OCI-LY7 (cell line): Measurements from ENCODE around the gene CELF6. TPM values are rescaled to one million over a fixed set of nuclear protein-coding genes. Genes with fewer than 3 reads are reported as not detected.
A peak's percentile ranks its signal among the peaks of the same experiment; 100 is the strongest.

ENCODE experiments used
- BruUV-seq: library from RNA; stranded (reverse); fragments of 400-500 nt; replicated peaks from 2 replicates; lab custom pipeline; 2021; lab: Mats Ljungman, UMichigan
- CTCF ChIA-PET: fragments of 300-600 bp; sonication (Branson Sonifier 250); formaldehyde crosslinking; loops from one replicate; lab custom pipeline; 2022; ENCODE audit warnings: antibody characterized with exemption; ENCODE audit not compliant: unreplicated experiment; lab: Charles Lee
- POLR2A ChIA-PET: fragments of 300-600 bp; sonication (Branson Sonifier 250); formaldehyde crosslinking; loops from one replicate; lab custom pipeline; 2022; ENCODE audit warnings: antibody characterized with exemption; lab: Charles Lee
- DNase-seq: peaks from one replicate; pipeline ENCODE4 v3.0.0-alpha.2; 2015; ENCODE audit warnings: low spot score
- H2AFZ ChIP-seq: fragments of 200-600 bp; sonication (generic), shearing (Covaris generic); 2 replicates; pipeline ENCODE4 v1.6.1; 2014; ENCODE audit warnings: mild to moderate bottlenecking, antibody characterized with exemption, low read length, moderate library complexity
- H3K27ac ChIP-seq: fragments of 200-600 bp; sonication (generic); 2 replicates; pipeline ENCODE4 v1.5.1; 2014; ENCODE audit warnings: mixed run types, low read depth, mild to moderate bottlenecking, moderate library complexity, low read length, inconsistent platforms; ENCODE audit not compliant: poor library complexity, severe bottlenecking
- H3K36me3 ChIP-seq: fragments of 200-600 bp; sonication (generic); 2 replicates; pipeline ENCODE4 v1.6.1; 2014; ENCODE audit warnings: mild to moderate bottlenecking, antibody characterized with exemption, low read length, moderate library complexity, mixed read lengths; ENCODE audit not compliant: insufficient read depth
- H3K4me1 ChIP-seq: fragments of 200-600 bp; sonication (generic); 2 replicates; pipeline ENCODE4 v1.5.1; 2014; ENCODE audit warnings: mild to moderate bottlenecking, low read length; ENCODE audit not compliant: insufficient read depth, poor library complexity, severe bottlenecking
- H3K4me2 ChIP-seq: fragments of 200-600 bp; sonication (generic); 2 replicates; pipeline ENCODE4 v1.6.1; 2014; ENCODE audit warnings: mild to moderate bottlenecking, low read length
- H3K4me3 ChIP-seq: fragments of 200-600 bp; sonication (generic); 2 replicates; pipeline ENCODE4 v1.5.1; 2014; ENCODE audit warnings: mild to moderate bottlenecking, low read depth, low read length; ENCODE audit not compliant: poor library complexity, severe bottlenecking
- H3K79me2 ChIP-seq: fragments of 200-600 bp; sonication (generic); 2 replicates; pipeline ENCODE4 v1.6.1; 2016; ENCODE audit warnings: low read depth, mild to moderate bottlenecking, low read length, moderate library complexity, mixed read lengths; ENCODE audit not compliant: insufficient read depth
- H3K9me2 ChIP-seq: fragments of 200-600 bp; sonication (generic); 2 replicates; pipeline ENCODE4 v1.6.1; 2016; ENCODE audit warnings: mild to moderate bottlenecking, low read length, mixed read lengths; ENCODE audit not compliant: insufficient read depth
- H3K9me3 ChIP-seq: fragments of 200-600 bp; sonication (generic); 2 replicates; pipeline ENCODE4 v1.6.1; 2014; ENCODE audit warnings: mild to moderate bottlenecking, mixed run types, low read length, mixed read lengths
- H4K20me1 ChIP-seq: fragments of 200-600 bp; sonication (generic); 2 replicates; pipeline ENCODE4 v1.6.1; 2014; ENCODE audit warnings: mild to moderate bottlenecking, antibody characterized with exemption, low read length, moderate library complexity, mixed read lengths; ENCODE audit not compliant: insufficient read depth
- EZH2phosphoT487 ChIP-seq: fragments of 200-600 bp; sonication (generic); IDR thresholded peaks from 2 replicates; pipeline ENCODE4 v1.6.1; 2018; ENCODE audit warnings: low read depth, borderline replicate concordance, mild to moderate bottlenecking, mixed run types, antibody characterized with exemption, low read length, moderate library complexity, mixed read lengths
- intact Hi-C: fragments of 100-400 bp; cut with micrococcal nuclease; formaldehyde crosslinking; loops from one replicate; pipeline ENCODE4 v1.10.0; 2022; ENCODE audit not compliant: unreplicated experiment
- total RNA-seq, 2 experiments: library from RNA; depleted of rRNA in 1 of 2; stranded (reverse); fragments of >200 nt in 1 of 2; shearing (Covaris generic) in 1 of 2; gene quantifications; 2 replicates each; pipeline ENCODE4 v1.2.3, GENCODE V29; 2014 to 2022
- TF ChIP-seq, protein P1 (sequence below): fragments of 200-600 bp; sonication (generic); conservative IDR thresholded peaks from 2 replicates; pipeline ENCODE4 v1.5.1; 2014; ENCODE audit warnings: mild to moderate bottlenecking, antibody characterized with exemption, low read length, moderate library complexity, mixed read lengths

The CELF6 gene
- total RNA-seq, 2 experiments from 2014 or later = 0.78 to 0.79 TPM

DNA sequence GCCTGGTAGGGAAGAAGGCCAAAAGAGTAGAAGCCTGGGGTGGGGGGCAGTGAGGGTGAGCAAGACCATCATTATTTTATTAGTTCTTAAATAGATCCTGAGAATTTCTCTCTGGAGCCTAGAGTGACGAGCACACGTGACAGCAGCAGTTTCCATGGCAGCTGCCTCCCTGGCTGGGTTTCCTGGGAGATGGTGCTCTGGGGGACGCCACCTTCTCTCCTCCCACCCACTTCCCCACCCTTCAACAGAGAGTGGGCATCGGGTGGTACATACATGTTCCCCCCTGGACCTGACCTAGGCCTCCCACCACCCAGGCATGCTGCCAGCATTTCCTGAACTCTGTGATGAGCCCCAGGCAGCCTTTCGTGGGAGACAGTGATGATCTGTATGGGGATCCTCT is 12.9 kb downstream of the CELF6 start:
- no peaks in the 10 kb centered on the region for H3K36me3 ChIP-seq
- DNase-seq = no peak
- H3K79me2 ChIP-seq = no peaks in the 10 kb centered on the region
- no peaks in the 10 kb centered on the region for H3K9me2 ChIP-seq
- intact Hi-C loops = no loop called here
- ChIA-PET CTCF (no interaction called here), POLR2A (no interaction called here)
- no peak overlapping the region for H3K4me3 ChIP-seq
- no peak overlapping the region for H2AFZ ChIP-seq
- BruUV-seq = no TSS peak
- H3K4me2 ChIP-seq = no peak overlapping the region
- no peaks in the 10 kb centered on the region for H4K20me1 ChIP-seq
- no peaks in the 10 kb centered on the region for H3K4me1 ChIP-seq
- no peaks in the 10 kb centered on the region for H3K9me3 ChIP-seq
- no peak overlapping the region for H3K27ac ChIP-seq
- no peak for TF ChIP-seq EZH2phosphoT487
- TF ChIP-seq, protein P1, sequence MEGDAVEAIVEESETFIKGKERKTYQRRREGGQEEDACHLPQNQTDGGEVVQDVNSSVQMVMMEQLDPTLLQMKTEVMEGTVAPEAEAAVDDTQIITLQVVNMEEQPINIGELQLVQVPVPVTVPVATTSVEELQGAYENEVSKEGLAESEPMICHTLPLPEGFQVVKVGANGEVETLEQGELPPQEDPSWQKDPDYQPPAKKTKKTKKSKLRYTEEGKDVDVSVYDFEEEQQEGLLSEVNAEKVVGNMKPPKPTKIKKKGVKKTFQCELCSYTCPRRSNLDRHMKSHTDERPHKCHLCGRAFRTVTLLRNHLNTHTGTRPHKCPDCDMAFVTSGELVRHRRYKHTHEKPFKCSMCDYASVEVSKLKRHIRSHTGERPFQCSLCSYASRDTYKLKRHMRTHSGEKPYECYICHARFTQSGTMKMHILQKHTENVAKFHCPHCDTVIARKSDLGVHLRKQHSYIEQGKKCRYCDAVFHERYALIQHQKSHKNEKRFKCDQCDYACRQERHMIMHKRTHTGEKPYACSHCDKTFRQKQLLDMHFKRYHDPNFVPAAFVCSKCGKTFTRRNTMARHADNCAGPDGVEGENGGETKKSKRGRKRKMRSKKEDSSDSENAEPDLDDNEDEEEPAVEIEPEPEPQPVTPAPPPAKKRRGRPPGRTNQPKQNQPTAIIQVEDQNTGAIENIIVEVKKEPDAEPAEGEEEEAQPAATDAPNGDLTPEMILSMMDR = no peak

DNA sequence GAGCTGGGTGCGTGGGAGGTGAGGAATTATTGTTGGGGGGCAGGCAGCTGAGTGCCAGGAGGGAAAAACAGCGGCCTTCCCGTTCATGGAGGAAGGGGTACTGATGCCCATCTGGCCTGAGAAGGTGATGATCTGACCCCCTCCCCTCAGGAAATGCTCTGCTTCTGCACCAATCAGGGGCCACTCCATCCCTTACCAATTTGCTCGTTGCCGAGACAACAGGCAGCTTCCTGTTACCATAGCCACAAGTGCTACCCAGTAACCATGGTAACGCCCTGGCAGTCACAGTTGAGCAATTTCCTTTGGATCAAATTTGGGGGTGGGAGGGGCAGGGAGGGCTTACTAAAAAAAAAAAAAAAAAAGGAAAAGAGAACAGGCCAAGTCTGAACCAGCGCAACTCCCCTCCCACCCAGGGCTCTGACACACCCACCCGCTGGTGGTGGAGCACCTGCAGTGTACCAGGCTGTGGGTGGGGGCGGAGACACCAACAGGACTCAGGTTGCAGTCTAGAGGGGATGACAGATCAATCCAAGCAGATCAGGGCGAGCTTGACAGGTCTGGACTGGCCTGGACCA is 13.7 kb downstream of the CELF6 start:
- BruUV-seq = no TSS peak
- Histone ChIP-seq H3K79me2 (no peaks in the 10 kb centered on the region), H3K36me3 (no peaks in the 10 kb centered on the region), H3K4me1 (no peaks in the 10 kb centered on the region), H3K4me3 (no peak overlapping the region), H3K4me2 (no peak overlapping the region), H4K20me1 (no peaks in the 10 kb centered on the region), H3K9me3 (no peaks in the 10 kb centered on the region), H3K27ac (no peak overlapping the region), H2AFZ (no peak overlapping the region), H3K9me2 (no peaks in the 10 kb centered on the region)
- CTCF ChIA-PET = no interaction called here
- POLR2A ChIA-PET = interaction anchor here (0.5 to 0.7 kb wide), 2 partner anchors 317 to 377 kb away, joined by 3 to 4 read pairs; no protein-coding TSS in a partner anchor
- DNase-seq = peak; percentile 31
- no peak for TF ChIP-seq EZH2phosphoT487
- TF ChIP-seq, protein P1 = no peak
- intact Hi-C loops = no loop called here

DNA sequence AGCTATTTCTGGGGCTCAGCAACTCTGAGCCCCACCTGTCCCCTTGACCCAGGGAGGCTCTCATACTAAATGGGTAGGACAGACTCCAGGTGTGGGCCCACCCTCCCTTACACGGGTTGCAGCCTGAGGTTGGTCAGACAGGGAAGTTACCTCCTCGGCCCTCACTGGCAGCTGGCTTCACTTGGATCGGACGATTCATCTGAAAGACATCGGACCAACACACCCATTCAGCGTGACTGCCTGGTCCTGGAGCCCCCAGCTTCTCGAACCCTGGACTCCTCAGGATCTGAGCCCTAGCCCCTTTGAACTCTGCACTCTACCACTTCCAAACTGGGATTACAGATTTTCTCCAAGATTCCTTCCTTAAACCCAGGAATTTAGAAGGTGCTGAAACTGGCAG is 15.4 kb downstream of the CELF6 start:
- POLR2A ChIA-PET = no interaction called here
- Histone ChIP-seq H3K36me3 (no peaks in the 10 kb centered on the region), H3K4me3 (no peak overlapping the region), H4K20me1 (no peaks in the 10 kb centered on the region), H3K79me2 (no peaks in the 10 kb centered on the region), H3K4me1 (no peaks in the 10 kb centered on the region), H3K9me2 (no peaks in the 10 kb centered on the region), H2AFZ (no peak overlapping the region), H3K4me2 (no peak overlapping the region), H3K27ac (no peak overlapping the region), H3K9me3 (no peaks in the 10 kb centered on the region)
- intact Hi-C loops = no loop called here
- DNase-seq = no peak
- CTCF ChIA-PET = no interaction called here
- BruUV-seq = no TSS peak
- TF ChIP-seq EZH2phosphoT487 = no peak
- TF ChIP-seq, protein P1 = no peak
